DND-41 (cell line): ENCODE data around the gene OLIG2.

Experiments used
- CTCF ChIP-seq: IDR thresholded peaks from 2 replicates; pipeline ENCODE4 v1.5.1; 2012; ENCODE audit warnings: borderline replicate concordance, low read length, moderate library complexity, mild to moderate bottlenecking; ENCODE audit not compliant: poor library complexity, severe bottlenecking; ENCODE audit errors: extremely low read depth
- EZH2 ChIP-seq: IDR thresholded peaks from 3 replicates; pipeline ENCODE4 v1.6.1; 2012; ENCODE audit warnings: borderline replicate concordance, low read depth, mild to moderate bottlenecking, moderate library complexity, low read length, inconsistent platforms; ENCODE audit not compliant: severe bottlenecking

GRCh38 chr21:33022828-33023573 is 2.7 kb upstream of the OLIG2 start:
- TF ChIP-seq CTCF, result no peak
- no peak for TF ChIP-seq EZH2
